T-helper 2 cell treated with Interferon-gamma antibody and Interleukin-4, amounts not matched to agents 100 ng/mL and 5 ng/mL, for 36 hours (primary cell): ENCODE measurements around the gene PGA3. TPM values are rescaled to one million over a fixed set of nuclear protein-coding genes. Genes with fewer than 3 reads are reported as not detected.
"Not testable (repeated sequence)": the region's sequence is repeated elsewhere in the genome, so short reads cannot be mapped to it uniquely, and the experiment has no call there.

Experiments
- intact Hi-C: fragments of 100-400 bp; cut with micrococcal nuclease; formaldehyde crosslinking; loops from one replicate; pipeline ENCODE4 v1.15.1; 2023
- total RNA-seq: library from RNA; stranded (reverse); gene quantifications from 2 replicates; pipeline ENCODE4 v1.2.3, GENCODE V29; 2022

PGA3 gene
- total RNA-seq, 1 donor from 2014 or later, result not detected

- intact Hi-C loops, result no loop called here
Observed at GRCh38 chr11:61170566-61170965, 32.7 kb upstream of the PGA3 start.

- intact Hi-C loops, result no loop called here
Observed at GRCh38 chr11:61171907-61172306, 31.4 kb upstream of the PGA3 start.

- intact Hi-C loops, result no loop called here
Observed at GRCh38 chr11:61172356-61172755, 31.0 kb upstream of the PGA3 start.

GRCh38 chr11:61172888-61173287 lies 30.4 kb upstream of the PGA3 start:
- intact Hi-C loops, result no loop called here

- intact Hi-C loops, result no loop called here
Observed at GRCh38 chr11:61173456-61173855, 29.9 kb upstream of the PGA3 start.

GRCh38 chr11:61174273-61174672 lies 29.0 kb upstream of the PGA3 start:
- intact Hi-C loops, result no loop called here

- intact Hi-C loops, result no loop called here
Observed at GRCh38 chr11:61174949-61175348, 28.4 kb upstream of the PGA3 start.

GRCh38 chr11:61176446-61176845 lies 26.9 kb upstream of the PGA3 start:
- intact Hi-C loops, result no loop called here

GRCh38 chr11:61180205-61180604 lies 23.1 kb upstream of the PGA3 start:
- intact Hi-C loops, result loop anchor here (10.0 kb wide), 1 partner anchor 345 kb away; no protein-coding TSS in a partner anchor

GRCh38 chr11:61181489-61181888 lies 21.8 kb upstream of the PGA3 start:
- intact Hi-C loops, result loop anchor here (10.0 kb wide), 1 partner anchor 347 kb away; no protein-coding TSS in a partner anchor

GRCh38 chr11:61183645-61184044 lies 19.7 kb upstream of the PGA3 start:
- intact Hi-C loops, result loop anchor here (10.0 kb wide), 1 partner anchor 349 kb away; no protein-coding TSS in a partner anchor

- intact Hi-C loops, result loop anchor here (10.0 kb wide), 1 partner anchor 352 kb away; no protein-coding TSS in a partner anchor
Observed at GRCh38 chr11:61186504-61186903, 16.8 kb upstream of the PGA3 start.

- intact Hi-C loops, result loop anchor here (1.0 to 10.0 kb wide), 4 partner anchors 58 to 353 kb away; no protein-coding TSS in a partner anchor
Observed at GRCh38 chr11:61187505-61188130, 15.7 kb upstream of the PGA3 start.

- intact Hi-C loops, result loop anchor here (10.0 kb wide), 1 partner anchor 355 kb away; no protein-coding TSS in a partner anchor
Observed at GRCh38 chr11:61189933-61190332, 13.4 kb upstream of the PGA3 start.

- intact Hi-C loops, result no loop called here
Observed at GRCh38 chr11:61193596-61193995, 9.7 kb upstream of the PGA3 start.

- intact Hi-C loops, result no loop called here
Observed at GRCh38 chr11:61194169-61194671, 9.1 kb upstream of the PGA3 start.

- intact Hi-C loops, result no loop called here
Observed at GRCh38 chr11:61194981-61195695, 8.2 kb upstream of the PGA3 start.

GRCh38 chr11:61195719-61196118 lies 7.6 kb upstream of the PGA3 start:
- intact Hi-C loops, result no loop called here

GRCh38 chr11:61198361-61198760 lies 5.0 kb upstream of the PGA3 start:
- intact Hi-C loops, result no loop called here

GRCh38 chr11:61198948-61199523 lies 4.3 kb upstream of the PGA3 start:
- intact Hi-C loops, result no loop called here

GRCh38 chr11:61201476-61201875 lies 1.8 kb upstream of the PGA3 start:
- intact Hi-C loops, result no loop called here

GRCh38 chr11:61203873-61204272 lies 558 bp downstream of the PGA3 start:
- intact Hi-C loops, result not testable (repeated sequence)
